Lung (tissue), 16 donors: ENCODE results near the gene SPECC1. TPM values are rescaled to one million over a fixed set of nuclear protein-coding genes. Genes with fewer than 3 reads are reported as not detected.
"Not testable (repeated sequence)": the region's sequence is repeated elsewhere in the genome, so short reads cannot be mapped to it uniquely, and the experiment has no call there.

ENCODE experiments used
- ATAC-seq: fragments of 200-7000 bp; cut with Tn5 transposase; one replicate; pipeline ENCODE4 v1.9.1; 2020; ENCODE audit warnings: moderate number of reproducible peaks; ENCODE audit not compliant: insufficient read depth, low FRiP score
- DNase-seq, 3 donors: peaks; one replicate each; pipeline ENCODE4 v3.0.0-alpha.2; 2013 to 2017
- H3K27ac ChIP-seq, 2 donors: one replicate each; pipeline ENCODE4 v1.5.1; 2013; ENCODE audit warnings: mild to moderate bottlenecking in 2 of 2, moderate library complexity in 2 of 2, control low read depth in 1 of 2, inconsistent platforms in 1 of 2, low read depth in 1 of 2, low read length in 1 of 2
- H3K27me3 ChIP-seq, 3 donors: one replicate each; pipeline ENCODE4 v1.5.1; 2013; ENCODE audit warnings: low read length in 2 of 3; ENCODE audit not compliant: control insufficient read depth in 3 of 3, insufficient read depth in 3 of 3
- H3K36me3 ChIP-seq, 4 donors: one replicate each; pipeline ENCODE4 v1.5.1; 2013; ENCODE audit warnings: low read length in 4 of 4, mild to moderate bottlenecking in 1 of 4, moderate library complexity in 1 of 4; ENCODE audit not compliant: control insufficient read depth in 4 of 4, insufficient read depth in 4 of 4
- H3K4me1 ChIP-seq, 5 donors: one replicate each; pipeline ENCODE4 v1.5.1; 2013; ENCODE audit warnings: low read length in 5 of 5, mild to moderate bottlenecking in 2 of 5, moderate library complexity in 1 of 5; ENCODE audit not compliant: control insufficient read depth in 5 of 5, insufficient read depth in 5 of 5
- H3K4me3 ChIP-seq: one replicate; pipeline ENCODE4 v1.5.1; 2013; ENCODE audit warnings: mild to moderate bottlenecking, control low read depth, moderate library complexity
- H3K9ac ChIP-seq, 2 donors: one replicate each; pipeline ENCODE4 v1.5.1; 2013; ENCODE audit warnings: low read length in 2 of 2, control low read depth in 1 of 2; ENCODE audit not compliant: insufficient read depth in 1 of 2
- H3K9me3 ChIP-seq, 4 donors: one replicate each; pipeline ENCODE4 v1.5.1; 2013; ENCODE audit warnings: low read length in 3 of 4, mild to moderate bottlenecking in 1 of 4, moderate library complexity in 1 of 4; ENCODE audit not compliant: control insufficient read depth in 4 of 4, insufficient read depth in 3 of 4
- CTCF ChIP-seq: IDR thresholded peaks from 2 replicates; pipeline ENCODE4 v1.5.1; 2012; ENCODE audit warnings: mild to moderate bottlenecking; ENCODE audit errors: control extremely low read depth, extremely low read depth
- WGBS, 2 donors: extraction: QIAGEN DNeasy Blood & Tissue Kit; methylation state at CpG; one replicate each; pipeline ENCODE4 v1.1.7; 2013; 5-methylcytosine and 5-hydroxymethylcytosine counted together
- long read RNA-seq, 5 donors: transcript quantifications; one replicate each; lab custom pipeline, GENCODE V29; 2026
- polyA plus RNA-seq, 2 donors: library from polyadenylated mRNA; stranded (reverse); fragments of 200-250 nt; gene quantifications; one replicate each; pipeline ENCODE4 v1.2.1, GENCODE V29; 2013
- total RNA-seq, 2 donors: library from RNA; depleted of rRNA in 1 of 2; stranded (reverse); fragments of >200 nt in 1 of 2; gene quantifications; one replicate each; pipeline ENCODE4 v1.2.1, GENCODE V29; 2014 to 2021
- donor health status: control.
- donor health status: control.
- donor health status: Bipolar disorder and iron deficiency.
- donor health status: healthy.
- donor health status: DM: yes; HTN: yes; CAD: no.

The SPECC1 gene
- total RNA-seq (10 to 100 TPM; 19.3 to 27.1 TPM), polyA plus RNA-seq (10 to 100 TPM in 1 of 2 donors, 1 to 10 TPM in 1; 8.8 to 10.2 TPM)
- long read RNA-seq, donor 1: 0 reads
- long read RNA-seq, donor 2, partial matches to known transcripts: 0 of 1 reads
- long read RNA-seq, donor 2, other reads (novel, unspliced or antisense): 0 of 1 reads
- long read RNA-seq, donor 3: 0 reads
- long read RNA-seq, donor 4: 0 reads
- long read RNA-seq, donor 5, partial matches to known transcripts: 0 of 1 reads
- long read RNA-seq, donor 5, other reads (novel, unspliced or antisense): 0 of 1 reads

- peak in 2 of 3 donors; percentile 75 to 80 for DNase-seq
- Histone ChIP-seq H3K27ac (peak within 1 kb of the TSS; percentile 18 to 78), H3K9ac (no peak within 1 kb of the TSS), H3K4me3 (peak within 1 kb of the TSS; percentile 43), H3K27me3 (peaks cover 0 to 58% (median 49%) of the 10 kb centered on the region in 3 donors), H3K9me3 (no peaks in the 10 kb centered on the region), H3K36me3 (no peaks in the 10 kb centered on the region), H3K4me1 (peaks cover 0 to 14% (median 2%) of the 10 kb centered on the region in 5 donors)
- TF ChIP-seq CTCF: peak; percentile 83
- WGBS, 2 donors: 0 to 1% methylated on average over 53 to 96 of the region's 96 CpGs
- ATAC-seq: peak; percentile 96
Observed at GRCh38 chr17:20009302-20010098, at the start of gene SPECC1. Gene SPECC1 (plus strand): TSS chr17:20009359. CDS start chr17:20096652, 87,293 bp downstream.

- H3K9me3 ChIP-seq, DNase-seq, H3K9ac ChIP-seq, ATAC-seq, H3K27me3 ChIP-seq, H3K4me3 ChIP-seq, H3K27ac ChIP-seq, H3K4me1 ChIP-seq: not testable (repeated sequence)
- peaks cover 8 to 28% (median 13%) of the 10 kb centered on the region in 4 donors for H3K36me3 ChIP-seq
- WGBS, 2 donors: 83 to 94% methylated on average over 2 of the region's 2 CpGs
Observed at GRCh38 chr17:19962954-19963353, 46.2 kb upstream of the SPECC1 start.

- Histone ChIP-seq H3K9me3 (no peaks in the 10 kb centered on the region), H3K4me1 (peaks cover 0 to 16% (median 9%) of the 10 kb centered on the region in 5 donors), H3K9ac (no peak overlapping the region), H3K27ac (no peak overlapping the region), H3K27me3 (no peaks in the 10 kb centered on the region), H3K36me3 (peaks cover 0 to 20% (median 8%) of the 10 kb centered on the region in 4 donors), H3K4me3 (no peak overlapping the region)
- peak in 2 of 3 donors; percentile 86 to 87 for DNase-seq
- 75 to 84% methylated on average over 2 of the region's 2 CpGs for WGBS, 2 donors
- TF ChIP-seq CTCF: no peak
- no peak for ATAC-seq
Observed at GRCh38 chr17:19973156-19973555, 36.0 kb upstream of the SPECC1 start.

GRCh38 chr17:19975601-19976000 is 33.6 kb upstream of the SPECC1 start:
- H3K9me3 ChIP-seq: no peaks in the 10 kb centered on the region
- H3K27ac ChIP-seq: no peak overlapping the region
- no peak overlapping the region for H3K9ac ChIP-seq
- no peak overlapping the region for H3K4me3 ChIP-seq
- peaks cover 0 to 5% (median 1%) of the 10 kb centered on the region in 4 donors for H3K36me3 ChIP-seq
- no peaks in the 10 kb centered on the region for H3K27me3 ChIP-seq
- H3K4me1 ChIP-seq: peaks cover 0 to 16% (median 14%) of the 10 kb centered on the region in 5 donors
- TF ChIP-seq CTCF: no peak
- WGBS, 2 donors: 69 to 76% methylated on average over 3 of the region's 3 CpGs
- DNase-seq: no peak
- ATAC-seq: no peak
